Endothelial cell (in vitro differentiated cells): Measurements from ENCODE around the gene LGR4. TPM values are rescaled to one million over a fixed set of nuclear protein-coding genes. Genes with fewer than 3 reads are reported as not detected.

ENCODE experiments used
- DNase-seq: peaks from one replicate; pipeline ENCODE4 v3.0.0; 2021; ENCODE audit warnings: low spot score
- H3K27ac Mint-ChIP-seq: one replicate; pipeline ENCODE4 v1.8.0; 2021; ENCODE audit warnings: mixed read lengths, inconsistent platforms; ENCODE audit not compliant: unreplicated experiment
- H3K27me3 Mint-ChIP-seq: one replicate; pipeline ENCODE4 v1.8.0; 2021; ENCODE audit warnings: mild to moderate bottlenecking, moderate library complexity, mixed read lengths, inconsistent platforms; ENCODE audit not compliant: unreplicated experiment
- H3K36me3 Mint-ChIP-seq: one replicate; pipeline ENCODE4 v1.8.0; 2021; ENCODE audit warnings: mild to moderate bottlenecking, low read depth, mixed read lengths, inconsistent platforms; ENCODE audit not compliant: unreplicated experiment
- H3K4me1 Mint-ChIP-seq: one replicate; pipeline ENCODE4 v1.8.0; 2021; ENCODE audit warnings: mild to moderate bottlenecking, mixed read lengths, inconsistent platforms; ENCODE audit not compliant: unreplicated experiment
- H3K4me3 Mint-ChIP-seq: one replicate; pipeline ENCODE4 v1.8.0; 2021; ENCODE audit warnings: mild to moderate bottlenecking, mixed read lengths, inconsistent platforms; ENCODE audit not compliant: unreplicated experiment
- H3K9me3 Mint-ChIP-seq: one replicate; pipeline ENCODE4 v1.8.0; 2021; ENCODE audit warnings: mixed read lengths, inconsistent platforms; ENCODE audit not compliant: unreplicated experiment
- CTCF ChIP-seq: fragments of 200-600 bp; sonication (generic); IDR thresholded peaks from one replicate; pipeline ENCODE4 v1.5.0; 2021; ENCODE audit warnings: antibody characterized with exemption; ENCODE audit not compliant: unreplicated experiment
- total RNA-seq: library from RNA; stranded (reverse); fragmentation: NEBNext Ultra II Directional; extraction: Animal tissue kit (Norgen Biotek cat#: 25700); gene quantifications from one replicate; pipeline ENCODE4 v1.2.1, GENCODE V29; 2021; ENCODE audit not compliant: unreplicated experiment

Gene LGR4
- total RNA-seq, 1 donor from 2014 or later = 10.8 TPM

DNA sequence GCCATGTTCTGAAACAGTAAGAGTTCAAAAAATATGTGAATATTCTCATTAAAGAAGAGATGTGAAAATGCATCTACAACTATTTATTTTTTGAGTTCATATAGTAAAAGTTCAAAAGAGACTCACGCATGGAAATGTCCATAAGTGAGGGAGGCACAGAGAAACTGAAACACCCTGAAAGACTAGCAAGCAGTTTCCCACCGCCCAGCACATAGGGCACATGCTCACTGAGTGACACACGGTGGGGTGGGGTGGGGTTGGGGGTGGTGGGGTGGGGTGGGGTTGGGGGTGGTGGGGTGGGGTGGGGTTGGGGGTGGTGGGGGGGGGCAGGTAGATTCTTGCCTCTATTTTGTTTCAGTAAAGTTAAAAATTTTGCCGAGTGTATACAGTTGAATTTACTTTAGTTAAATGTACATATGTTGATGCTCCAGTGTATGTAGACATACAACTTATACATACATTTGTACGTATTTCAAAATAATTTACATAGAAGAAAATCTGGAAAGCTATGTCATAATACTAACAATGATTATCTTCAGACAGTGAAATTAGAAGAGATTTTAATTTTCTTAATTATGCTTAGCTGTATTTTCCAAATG, 115.9 kb downstream of the LGR4 start:
- Mint-ChIP-seq H3K27ac (no peak overlapping the region), H3K4me3 (no peak overlapping the region), H3K9me3 (no peaks in the 10 kb centered on the region), H3K27me3 (no peaks in the 10 kb centered on the region), H3K36me3 (no peaks in the 10 kb centered on the region), H3K4me1 (no peaks in the 10 kb centered on the region)
- DNase-seq = no peak
- TF ChIP-seq CTCF = no peak

DNA sequence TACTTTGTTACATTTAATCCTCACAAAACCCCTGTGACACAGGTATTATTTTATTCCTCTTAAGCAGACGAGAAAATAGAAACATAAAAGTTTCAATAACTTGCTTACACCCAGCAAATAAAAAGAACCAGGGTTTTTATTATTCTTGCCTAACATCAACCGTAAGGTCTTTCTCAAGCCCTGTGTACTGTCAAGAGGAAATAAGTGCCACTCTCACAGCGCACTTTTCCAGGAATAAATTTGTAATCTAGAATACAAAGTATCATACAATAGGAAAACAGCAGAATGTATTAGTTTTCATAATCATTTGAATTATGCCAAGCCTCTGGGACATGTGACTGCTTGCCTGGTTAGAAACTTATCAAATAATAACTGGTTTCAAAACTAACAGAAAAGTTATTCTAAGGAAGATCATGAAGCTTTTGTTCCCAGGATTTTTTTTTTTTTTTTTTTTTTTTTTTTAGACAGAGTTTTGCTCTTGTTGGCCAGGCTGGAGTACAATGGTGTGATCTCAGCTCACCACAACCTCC, 117.0 kb downstream of the LGR4 start:
- Mint-ChIP-seq H3K4me3 (no peak overlapping the region), H3K36me3 (no peaks in the 10 kb centered on the region), H3K4me1 (peaks cover 5% of the 10 kb centered on the region), H3K27ac (no peak overlapping the region), H3K9me3 (no peaks in the 10 kb centered on the region), H3K27me3 (no peaks in the 10 kb centered on the region)
- no peak for DNase-seq
- no peak for TF ChIP-seq CTCF

GRCh38 chr11:27354359-27354965, 118.1 kb downstream of the LGR4 start:
- H3K27me3 Mint-ChIP-seq = no peaks in the 10 kb centered on the region
- no peaks in the 10 kb centered on the region for H3K36me3 Mint-ChIP-seq
- no peak for TF ChIP-seq CTCF
- no peaks in the 10 kb centered on the region for H3K9me3 Mint-ChIP-seq
- DNase-seq = no peak
- peaks cover 5% of the 10 kb centered on the region for H3K4me1 Mint-ChIP-seq
- no peak overlapping the region for H3K4me3 Mint-ChIP-seq
- no peak overlapping the region for H3K27ac Mint-ChIP-seq

DNA sequence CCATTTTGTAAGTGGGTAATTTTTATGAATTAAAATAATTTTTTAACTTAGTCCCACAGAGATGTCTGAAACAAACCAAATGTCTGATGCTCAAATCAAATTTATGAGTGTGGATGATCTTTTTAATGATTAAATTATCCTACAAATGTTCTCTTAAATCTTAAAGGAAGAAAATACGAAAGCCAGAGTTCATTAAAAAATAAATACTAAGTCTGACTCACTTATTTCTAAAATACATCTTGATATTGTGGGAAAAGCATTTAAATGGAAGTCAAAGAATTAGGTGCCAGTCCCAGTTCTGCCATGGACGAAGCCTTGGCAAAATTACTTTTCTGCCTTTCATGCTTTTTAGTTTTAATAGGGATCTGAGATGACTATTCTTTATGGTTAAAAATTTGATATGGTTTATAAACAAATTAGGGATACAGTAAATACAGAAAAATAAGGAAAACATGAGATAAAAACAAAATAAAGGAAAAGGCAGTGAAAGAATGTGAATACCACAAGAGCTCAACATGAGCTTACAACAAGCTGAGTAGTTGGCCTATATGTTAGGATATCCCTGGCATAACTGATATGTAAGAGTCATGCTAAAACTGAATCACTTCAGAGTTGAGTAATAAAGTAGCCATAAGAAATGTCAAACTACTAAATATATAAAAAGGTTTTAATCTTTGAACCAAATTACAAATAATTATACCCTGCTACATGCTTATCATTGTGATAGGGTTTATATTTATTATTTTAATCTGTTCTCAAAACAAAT, 118.8 kb downstream of the LGR4 start:
- no peaks in the 10 kb centered on the region for H3K27me3 Mint-ChIP-seq
- H3K4me1 Mint-ChIP-seq = peaks cover 5% of the 10 kb centered on the region
- H3K27ac Mint-ChIP-seq = no peak overlapping the region
- TF ChIP-seq CTCF = no peak
- no peak overlapping the region for H3K4me3 Mint-ChIP-seq
- H3K9me3 Mint-ChIP-seq = no peaks in the 10 kb centered on the region
- no peak for DNase-seq
- H3K36me3 Mint-ChIP-seq = no peaks in the 10 kb centered on the region

- no peak for TF ChIP-seq CTCF
- Mint-ChIP-seq H3K36me3 (no peaks in the 10 kb centered on the region), H3K27ac (no peak overlapping the region), H3K4me3 (no peak overlapping the region), H3K27me3 (no peaks in the 10 kb centered on the region), H3K4me1 (peaks cover 7% of the 10 kb centered on the region), H3K9me3 (no peaks in the 10 kb centered on the region)
- DNase-seq = no peak
These were observed 119.8 kb downstream of the LGR4 start for GRCh38 chr11:27352781-27353180.
